Measurements from ENCODE around the gene HSD11B2.

HSD11B2 gene

DNA sequence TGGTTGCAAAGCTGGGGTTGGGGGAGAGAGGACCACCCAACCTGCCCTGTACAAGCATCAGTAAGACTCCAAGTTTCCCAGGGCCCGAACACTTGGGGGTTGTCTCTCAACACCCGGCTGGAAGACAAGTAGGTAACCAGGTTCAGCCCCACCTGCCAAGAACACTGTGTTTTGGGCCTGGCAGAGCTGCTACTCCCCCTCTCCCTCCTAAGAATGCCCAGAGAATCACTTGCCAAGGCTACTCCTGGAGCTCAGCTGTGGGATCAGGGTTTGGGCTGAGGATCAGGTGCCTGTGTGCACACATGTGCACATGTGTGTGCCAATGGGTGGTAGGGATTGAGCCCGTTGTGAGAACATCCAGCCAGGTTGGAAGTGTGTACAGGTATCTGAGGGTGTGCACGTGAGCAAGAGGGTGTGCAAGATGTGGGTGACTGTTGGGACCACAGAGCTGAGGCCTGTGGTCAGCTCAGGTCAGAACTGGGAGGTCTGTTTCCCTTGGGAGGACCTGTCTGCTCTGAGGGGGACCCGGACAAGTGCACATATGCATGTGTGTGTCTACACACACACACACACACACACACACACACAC lies 2.3 kb downstream of the HSD11B2 start:
- no peak for DNase-seq (ENCODE audit: low read depth, low spot score)

DNA sequence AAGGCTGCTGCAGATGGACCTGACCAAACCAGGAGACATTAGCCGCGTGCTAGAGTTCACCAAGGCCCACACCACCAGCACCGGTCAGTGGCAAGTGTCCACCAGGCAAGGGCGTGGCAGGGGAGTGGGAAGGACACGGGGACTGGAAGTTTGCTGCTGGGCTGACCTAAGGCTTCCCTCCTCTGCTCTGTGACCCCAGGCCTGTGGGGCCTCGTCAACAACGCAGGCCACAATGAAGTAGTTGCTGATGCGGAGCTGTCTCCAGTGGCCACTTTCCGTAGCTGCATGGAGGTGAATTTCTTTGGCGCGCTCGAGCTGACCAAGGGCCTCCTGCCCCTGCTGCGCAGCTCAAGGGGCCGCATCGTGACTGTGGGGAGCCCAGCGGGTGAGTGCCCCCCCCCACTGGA lies 4.8 kb downstream of the HSD11B2 start:
- no peak for DNase-seq (ENCODE audit: low read depth, low spot score)

DNA sequence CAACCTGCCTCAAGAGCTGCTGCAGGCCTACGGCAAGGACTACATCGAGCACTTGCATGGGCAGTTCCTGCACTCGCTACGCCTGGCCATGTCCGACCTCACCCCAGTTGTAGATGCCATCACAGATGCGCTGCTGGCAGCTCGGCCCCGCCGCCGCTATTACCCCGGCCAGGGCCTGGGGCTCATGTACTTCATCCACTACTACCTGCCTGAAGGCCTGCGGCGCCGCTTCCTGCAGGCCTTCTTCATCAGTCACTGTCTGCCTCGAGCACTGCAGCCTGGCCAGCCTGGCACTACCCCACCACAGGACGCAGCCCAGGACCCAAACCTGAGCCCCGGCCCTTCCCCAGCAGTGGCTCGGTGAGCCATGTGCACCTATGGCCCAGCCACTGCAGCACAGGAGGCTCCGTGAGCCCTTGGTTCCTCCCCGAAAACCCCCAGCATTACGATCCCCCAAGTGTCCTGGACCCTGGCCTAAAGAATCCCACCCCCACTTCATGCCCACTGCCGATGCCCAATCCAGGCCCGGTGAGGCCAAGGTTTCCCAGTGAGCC lies 5.8 kb downstream of the HSD11B2 start:
- DNase-seq (ENCODE audit: low read depth, low spot score): no peak

DNA sequence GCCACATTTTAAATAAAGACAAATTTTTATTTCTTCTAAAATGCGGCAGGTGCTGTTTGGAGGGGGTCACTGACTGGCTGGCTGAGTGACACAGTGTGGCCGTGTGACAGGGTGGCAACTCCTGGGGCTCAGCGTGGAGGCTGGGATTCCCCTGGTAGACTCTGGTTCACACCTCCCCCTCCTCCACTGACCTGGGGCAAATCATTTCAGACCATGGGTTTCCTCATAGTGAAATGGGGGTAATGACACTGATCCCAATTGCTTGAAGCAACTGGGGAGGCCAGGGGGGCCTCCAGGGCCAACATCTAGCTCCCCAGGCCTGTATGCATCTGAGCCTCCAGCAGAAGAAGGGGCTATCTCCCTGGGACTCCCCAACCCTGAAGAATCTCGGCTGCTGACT lies 6.6 kb downstream of the HSD11B2 start:
- no peak for DNase-seq (ENCODE audit: low read depth, low spot score)

DNA sequence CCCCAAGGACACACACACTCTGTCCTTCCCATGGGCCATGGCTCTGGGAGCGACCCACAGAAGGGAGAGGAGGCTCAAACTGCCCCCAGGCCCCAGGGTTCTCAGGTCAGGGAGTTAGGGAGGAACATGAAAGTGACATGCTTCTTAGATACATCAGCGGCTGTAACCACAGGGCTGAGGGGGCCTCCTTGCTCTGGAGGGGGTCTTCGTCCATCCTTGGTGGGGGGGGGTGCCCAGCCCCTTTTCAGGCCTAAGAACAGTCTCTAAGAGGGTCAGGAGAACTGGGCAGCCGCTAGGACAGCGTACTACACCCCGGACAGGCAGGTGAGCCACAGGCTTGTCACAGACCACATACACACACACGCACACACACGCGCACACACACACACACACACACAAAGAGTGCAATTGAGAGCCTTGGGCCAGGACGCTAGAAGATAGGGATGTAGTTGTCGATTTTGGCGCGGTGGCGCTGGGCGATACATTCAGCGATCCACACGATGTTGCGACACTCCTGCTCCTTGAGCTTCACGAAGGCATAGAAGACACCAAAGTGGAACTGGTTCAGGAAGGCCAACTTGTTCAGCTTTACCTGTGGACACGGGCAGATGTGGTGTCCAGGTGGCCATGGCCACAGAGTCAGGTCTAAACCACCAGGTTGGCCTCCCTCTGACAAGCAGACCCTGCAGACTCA lies 7.3 kb downstream of the HSD11B2 start:
- no peak for DNase-seq (ENCODE audit: low read depth, low spot score)

DNA sequence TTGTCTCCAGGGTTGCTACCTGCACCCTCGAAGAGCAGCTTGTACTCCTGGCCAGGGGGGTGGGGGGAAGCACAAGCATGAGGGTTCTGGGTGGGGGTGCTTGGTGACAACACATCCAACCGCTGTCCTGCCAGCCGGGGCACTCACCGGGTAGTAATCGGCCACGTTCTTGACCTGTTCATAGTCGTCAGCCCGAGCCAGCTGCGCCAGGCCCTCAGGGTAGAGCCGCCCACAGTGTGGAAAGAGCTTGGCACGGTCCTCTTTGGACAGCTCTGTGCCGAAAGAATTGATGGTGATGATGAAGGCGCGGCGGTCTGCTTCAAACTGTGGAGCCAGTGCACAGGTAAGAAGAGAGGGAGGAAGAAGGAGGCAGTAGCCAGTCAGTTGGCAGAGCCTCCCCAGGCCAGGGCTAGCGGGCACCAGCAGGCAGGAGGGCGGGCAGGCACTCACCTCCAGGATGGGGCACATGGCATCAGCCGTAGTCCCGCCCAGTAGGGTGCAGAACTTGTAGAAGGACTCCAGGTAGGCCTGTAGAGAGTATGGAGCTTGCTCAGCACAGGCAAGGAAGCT lies 8.0 kb downstream of the HSD11B2 start:
- no peak for DNase-seq (ENCODE audit: low read depth, low spot score)

DNA sequence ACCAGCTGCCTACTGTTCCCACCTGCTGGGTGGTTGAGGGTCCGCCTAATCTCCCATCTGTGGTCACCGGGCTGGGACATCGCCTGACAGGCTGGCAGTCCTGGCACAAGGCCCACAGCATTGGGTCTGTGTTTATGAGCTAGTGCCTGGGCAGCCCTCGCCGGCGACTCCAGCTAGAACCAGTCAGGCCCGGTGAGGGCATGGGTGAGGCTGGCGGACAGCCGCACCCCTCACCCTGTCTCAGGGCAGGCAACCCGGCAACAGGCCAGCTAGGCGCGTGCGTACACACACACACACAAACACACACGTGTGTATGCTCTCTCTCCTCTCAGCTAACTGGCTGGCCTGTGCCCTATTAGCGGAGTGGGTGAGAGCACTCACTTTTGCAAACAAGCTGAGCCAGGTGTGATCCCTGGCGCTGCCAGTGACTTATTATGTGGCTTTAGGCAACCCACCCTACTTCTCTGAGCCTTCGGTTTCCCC lies 10.4 kb downstream of the HSD11B2 start:
- no peak for DNase-seq (ENCODE audit: low read depth, low spot score)

DNA sequence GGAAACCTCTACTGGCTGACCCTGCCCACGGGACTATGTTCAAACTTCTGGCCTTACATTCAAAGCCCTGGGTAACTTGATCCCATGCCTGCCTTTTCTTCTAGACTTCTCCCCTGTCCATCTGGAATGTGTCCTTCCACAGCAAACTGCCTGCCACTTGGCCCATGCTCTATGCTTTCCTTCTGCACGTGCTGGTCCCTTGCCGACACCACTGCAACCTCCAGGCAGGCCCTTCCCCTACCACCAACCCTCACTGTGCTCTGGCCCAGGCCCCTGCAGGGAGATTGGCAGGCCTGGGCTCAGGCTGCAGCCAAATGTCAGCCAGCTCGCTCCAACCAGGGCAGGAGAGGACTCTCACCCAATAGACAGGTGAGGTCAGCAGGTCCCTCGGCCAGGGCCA lies 11.0 kb downstream of the HSD11B2 start:
- no peak for DNase-seq (ENCODE audit: low read depth, low spot score)

DNA sequence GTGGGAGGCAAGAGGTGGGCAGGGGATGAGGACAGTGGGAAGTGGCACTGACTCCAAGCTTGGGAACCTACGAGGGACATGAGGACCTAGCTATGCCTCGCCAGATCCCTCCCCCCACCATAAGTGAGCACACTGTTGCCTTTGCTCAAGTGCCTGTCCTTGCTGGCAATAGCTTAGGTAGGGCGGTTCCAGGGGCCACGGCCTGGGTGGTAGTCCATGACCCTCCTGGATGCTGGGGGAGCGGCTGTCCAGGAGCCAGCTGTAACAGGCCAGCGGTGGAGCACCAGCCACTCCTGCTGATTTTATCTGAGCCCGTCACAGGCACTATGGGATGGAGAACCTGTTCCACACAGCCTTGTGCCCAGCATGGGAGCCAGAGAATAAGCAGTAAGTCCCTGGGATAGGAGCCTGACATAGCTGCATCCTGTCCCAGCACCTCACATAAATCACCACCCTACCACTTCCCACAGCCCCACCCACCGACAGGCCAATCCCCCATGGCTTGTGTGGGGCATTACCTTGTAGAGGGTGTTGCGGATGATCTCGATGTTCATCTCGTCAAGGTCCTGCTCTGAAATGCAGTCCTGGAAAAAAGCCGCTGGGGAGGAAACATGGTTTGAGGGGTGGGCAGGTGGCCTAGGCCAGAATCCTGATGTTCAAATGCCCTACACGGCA lies 11.8 kb downstream of the HSD11B2 start:
- no peak for DNase-seq (ENCODE audit: low read depth, low spot score)

DNA sequence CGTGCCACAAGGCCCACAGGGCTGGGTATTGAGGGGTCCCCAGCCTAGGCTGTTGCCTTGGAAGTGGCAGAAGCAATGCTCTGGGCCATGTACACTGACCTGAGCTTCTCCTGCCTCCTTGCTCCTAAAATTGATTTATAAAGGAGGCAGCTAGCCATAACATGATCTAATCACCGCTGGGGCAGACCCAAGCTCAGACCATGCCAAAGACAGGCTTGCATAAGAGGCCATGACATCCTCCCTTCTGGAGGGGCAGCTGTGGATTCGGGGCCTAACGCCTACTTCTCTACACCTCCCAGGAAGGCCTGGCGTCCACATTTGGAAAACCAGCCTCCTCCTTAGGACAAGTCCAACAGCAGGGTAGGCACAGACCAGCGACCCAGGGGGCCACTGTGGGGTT lies 12.3 kb downstream of the HSD11B2 start:
- no peak for DNase-seq (ENCODE audit: low read depth, low spot score)

DNA sequence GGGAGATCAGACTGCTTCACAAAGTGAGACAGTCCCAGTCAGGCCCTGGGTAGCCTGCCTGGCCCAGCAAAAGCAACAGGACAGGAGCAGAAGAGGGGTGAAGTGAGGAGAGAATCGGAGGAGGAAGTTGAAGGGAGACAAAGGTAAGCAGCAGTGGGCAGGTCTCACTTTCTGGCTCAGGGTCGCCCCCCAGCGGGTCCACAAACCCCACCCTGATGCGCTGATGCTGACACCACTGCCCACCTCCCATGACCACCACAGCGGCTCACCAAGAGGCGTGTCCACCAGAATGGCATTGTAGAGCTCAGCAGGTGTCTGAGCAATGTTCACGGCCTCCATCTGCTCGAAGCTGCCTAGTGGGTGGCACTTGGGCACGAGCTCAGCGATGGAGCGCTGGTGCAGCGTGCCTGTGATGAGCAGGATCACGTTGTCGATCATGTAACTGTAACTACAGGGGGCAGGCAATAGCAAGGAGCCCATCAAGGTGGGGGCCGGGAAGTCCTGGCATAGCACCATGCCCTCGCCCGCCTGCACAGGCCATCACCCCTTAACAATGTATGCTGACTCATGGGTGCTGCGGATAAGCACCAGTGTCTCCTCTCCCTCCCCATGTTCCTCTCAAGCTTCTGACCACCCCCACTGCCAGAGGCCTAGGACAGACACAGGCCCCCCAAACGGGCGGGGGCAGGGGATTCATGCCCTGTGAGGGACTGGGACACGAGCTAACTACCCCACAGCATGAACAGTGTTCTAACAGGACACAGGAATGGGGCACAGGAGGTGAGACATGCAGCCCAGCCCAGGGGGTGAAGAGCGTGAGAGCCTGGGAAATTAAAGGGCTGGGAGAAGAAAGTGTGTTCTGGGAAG lies 13.6 kb downstream of the HSD11B2 start:
- DNase-seq (ENCODE audit: low read depth, low spot score): peak; percentile 33

DNA sequence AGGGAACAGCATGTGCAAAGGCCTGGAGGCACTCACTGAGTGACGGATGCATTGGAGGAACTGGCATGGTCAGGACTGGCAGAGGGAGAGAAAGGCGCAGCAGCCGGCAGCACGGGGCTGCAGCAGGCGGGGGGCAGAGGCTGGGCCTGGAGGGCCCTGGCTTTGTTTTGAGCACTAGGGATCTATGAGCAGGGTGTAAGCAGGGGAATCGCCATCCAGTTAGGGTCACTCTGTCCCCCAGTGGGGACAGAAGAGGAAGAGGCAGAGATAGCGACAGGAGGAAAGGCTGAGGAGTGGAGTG lies 14.2 kb downstream of the HSD11B2 start:
- no peak for DNase-seq (ENCODE audit: low read depth, low spot score)

DNA sequence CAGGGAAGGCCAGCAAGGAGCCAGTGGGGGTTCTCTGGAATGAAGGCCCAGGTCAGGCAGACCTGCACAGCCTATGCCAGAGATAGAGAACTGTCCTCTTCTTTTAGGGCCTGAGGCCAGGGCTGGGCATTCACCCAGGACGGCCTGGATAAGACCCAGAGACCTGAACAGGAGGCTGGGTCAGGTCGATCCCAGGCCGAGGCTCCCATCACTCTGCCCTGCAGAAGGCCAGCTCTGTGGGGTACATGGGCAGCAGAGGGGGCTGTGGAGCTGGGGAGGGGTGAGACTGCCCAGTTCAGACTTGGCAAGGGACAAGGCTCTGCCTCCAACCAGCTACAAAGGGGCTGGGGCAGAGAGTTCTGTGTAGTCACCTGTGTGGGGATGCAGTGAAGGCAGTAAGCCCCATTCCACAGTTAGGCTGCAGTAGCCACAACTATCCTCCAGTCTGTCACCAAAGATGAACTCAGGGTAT lies 14.6 kb downstream of the HSD11B2 start:
- DNase-seq (ENCODE audit: low read depth, low spot score): no peak

DNA sequence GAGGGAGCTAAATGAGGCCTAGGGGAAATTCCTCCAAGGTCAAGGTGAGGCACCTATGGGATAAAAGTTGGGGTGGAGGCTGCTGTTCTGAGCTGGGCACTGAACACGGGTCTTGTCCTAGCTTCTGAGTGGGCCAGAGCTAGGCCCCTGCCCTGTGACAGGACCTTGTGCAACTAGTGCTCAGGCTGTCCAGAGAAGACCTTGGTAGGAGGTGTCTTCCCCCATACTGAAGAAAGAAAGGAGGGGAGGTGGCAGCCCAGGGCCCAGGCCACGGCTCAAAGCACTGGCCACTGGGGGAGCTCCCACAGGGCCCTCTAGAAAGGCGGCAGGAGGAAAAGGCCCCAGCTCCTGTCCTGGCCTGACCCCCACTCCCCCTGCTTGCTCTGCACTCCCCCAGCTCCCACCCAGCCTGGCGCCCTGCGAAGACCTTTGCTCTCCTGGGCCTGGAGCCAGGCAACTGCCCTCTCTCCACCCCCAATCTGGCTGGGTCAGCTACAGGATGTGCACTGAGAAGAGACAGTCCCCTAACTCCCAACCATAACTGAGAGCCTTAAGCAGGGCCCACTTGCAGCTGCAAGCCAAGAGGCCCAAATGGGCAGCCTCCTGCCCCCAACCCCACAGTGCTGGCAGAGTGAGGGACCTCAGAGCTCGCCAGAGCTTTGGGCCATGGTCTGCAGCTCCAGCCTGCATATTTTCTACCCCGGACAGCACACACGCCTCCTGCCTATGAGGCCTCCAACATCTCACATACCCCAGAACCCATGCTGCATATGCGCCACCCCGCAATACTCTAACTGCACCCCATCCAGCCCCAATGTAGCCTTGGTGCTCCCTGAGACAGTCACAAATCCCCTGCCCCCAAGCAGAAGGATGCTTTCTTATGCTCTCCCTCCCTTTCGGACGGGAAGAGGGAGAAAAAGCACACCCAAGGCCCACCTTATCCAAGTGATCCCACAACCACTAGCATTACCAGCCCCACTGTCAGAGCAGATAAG lies 15.3 kb downstream of the HSD11B2 start:
- no peak for DNase-seq (ENCODE audit: low read depth, low spot score)

DNA sequence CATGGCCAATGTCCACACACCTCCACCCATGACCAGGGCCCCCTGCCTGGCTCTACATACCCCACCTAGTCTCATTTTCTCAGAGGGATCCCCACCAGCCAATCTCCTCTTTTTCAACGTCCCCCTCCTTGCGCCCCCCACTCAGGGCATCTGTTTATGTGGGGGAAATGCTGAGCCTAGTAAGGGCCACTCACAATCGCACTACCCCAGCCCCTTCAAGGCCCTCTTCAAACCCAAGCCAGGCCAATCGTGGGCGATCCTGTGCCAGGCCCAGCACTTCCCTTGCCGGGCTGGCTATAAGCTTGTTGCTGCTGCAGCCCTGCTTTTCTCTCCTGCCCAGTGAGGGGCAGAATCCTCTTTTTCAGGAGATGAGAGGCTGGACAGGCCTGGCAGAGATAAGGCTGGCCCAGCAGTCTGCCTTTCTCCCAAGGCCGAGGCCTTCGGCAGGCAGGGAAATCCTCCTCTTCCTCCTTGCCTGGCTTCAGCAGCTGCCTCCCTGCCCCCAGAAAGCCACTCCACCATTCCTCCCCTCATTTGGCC lies 16.1 kb downstream of the HSD11B2 start:
- no peak for DNase-seq (ENCODE audit: low read depth, low spot score)

DNA sequence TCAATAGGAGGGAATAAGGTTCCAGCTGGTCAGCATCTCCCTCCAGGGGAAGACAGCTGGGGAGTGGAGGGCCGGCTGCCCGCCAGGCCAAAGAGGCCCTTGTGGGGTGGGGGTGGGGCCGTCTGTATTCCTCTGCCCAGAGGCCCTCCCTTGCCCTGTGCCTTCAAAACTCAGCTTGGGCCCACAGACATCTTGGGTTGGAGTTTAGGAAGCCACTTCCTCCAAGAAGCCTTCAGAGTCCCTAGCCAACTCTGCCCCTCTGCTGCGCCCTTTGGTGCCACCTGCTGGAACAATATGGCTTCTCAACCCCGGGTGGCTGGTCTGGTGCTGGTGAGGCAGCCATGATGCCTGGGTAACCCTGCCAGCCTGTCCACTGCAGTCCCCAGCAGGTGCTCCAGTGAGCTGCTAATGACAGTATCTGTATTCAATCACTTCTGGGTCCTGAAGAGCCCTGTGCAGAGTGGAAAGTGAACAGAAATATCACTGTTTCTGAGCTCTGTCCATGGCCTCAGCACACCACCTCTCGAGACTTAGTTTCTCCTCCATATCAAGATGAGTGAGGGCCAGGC lies 16.7 kb downstream of the HSD11B2 start:
- DNase-seq (ENCODE audit: low read depth, low spot score): no peak

DNA sequence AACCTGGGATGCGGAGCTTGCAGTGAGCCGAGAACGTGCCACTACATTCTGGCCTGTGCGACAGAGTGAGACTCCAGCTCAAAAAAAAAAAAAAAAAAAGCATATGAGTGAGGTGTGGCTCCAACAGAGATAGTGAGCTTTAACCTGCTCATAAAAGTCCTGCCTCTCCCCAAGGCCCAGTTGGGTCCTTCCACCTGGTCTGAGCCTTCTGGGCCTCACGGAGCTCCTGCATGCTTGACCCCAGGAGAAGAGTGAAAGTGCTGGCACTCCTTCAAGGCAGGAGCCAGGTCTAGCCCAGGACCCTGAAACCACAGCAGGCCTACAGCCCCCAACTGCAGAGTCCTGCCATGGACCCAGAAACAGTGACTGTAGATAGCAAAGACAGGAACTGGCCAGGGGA lies 17.7 kb downstream of the HSD11B2 start:
- DNase-seq (ENCODE audit: low read depth, low spot score): no peak

DNA sequence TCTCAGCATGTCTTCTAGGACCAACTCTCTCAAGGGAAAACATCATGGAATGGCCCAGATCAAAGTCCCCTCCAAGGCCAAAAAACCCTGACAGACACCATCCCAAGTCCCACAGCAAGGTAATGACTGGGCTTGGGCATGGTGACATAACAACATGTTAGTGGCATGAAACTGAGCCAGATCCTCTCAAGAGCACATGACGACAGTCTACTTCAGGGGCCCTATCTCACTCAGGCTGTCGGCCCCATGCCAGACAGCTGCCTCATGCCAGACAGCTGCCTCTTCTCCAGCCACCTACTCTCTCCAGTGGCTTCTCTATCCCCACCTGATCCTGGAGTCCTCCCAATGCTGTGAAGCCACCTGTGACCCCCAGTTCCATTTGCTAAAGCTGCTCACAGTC lies 18.4 kb downstream of the HSD11B2 start:
- DNase-seq (ENCODE audit: low read depth, low spot score): no peak

DNA sequence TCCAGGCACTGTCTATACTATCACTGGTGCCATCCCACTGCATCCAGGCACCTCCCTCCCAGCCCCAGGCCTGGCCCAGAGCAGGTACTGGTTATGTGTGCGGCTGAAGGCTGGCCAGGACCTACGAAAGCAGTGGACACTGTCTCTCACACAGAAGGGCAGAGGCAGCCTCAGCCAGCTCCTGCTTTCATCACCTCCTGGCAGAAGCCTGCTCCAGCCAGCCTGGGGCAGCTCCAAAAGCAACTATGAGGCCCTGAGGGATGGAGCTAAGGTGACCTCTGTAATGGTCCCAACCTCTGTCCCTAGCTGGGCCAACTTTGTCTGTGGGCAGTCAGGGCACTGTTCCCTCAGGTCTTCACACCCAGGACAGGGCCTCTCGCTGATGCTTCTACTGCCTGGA lies 18.8 kb downstream of the HSD11B2 start:
- DNase-seq (ENCODE audit: low read depth, low spot score): no peak
